Measurements from ENCODE around the gene TMEM43. TPM values are rescaled to one million over a fixed set of nuclear protein-coding genes. Genes with fewer than 3 reads are reported as not detected.

Gene TMEM43
- polyA plus RNA-seq, 1 donor (not counting 4 experiments of a cell fraction or from before 2014, with no cell fraction given), result 111 TPM

DNA sequence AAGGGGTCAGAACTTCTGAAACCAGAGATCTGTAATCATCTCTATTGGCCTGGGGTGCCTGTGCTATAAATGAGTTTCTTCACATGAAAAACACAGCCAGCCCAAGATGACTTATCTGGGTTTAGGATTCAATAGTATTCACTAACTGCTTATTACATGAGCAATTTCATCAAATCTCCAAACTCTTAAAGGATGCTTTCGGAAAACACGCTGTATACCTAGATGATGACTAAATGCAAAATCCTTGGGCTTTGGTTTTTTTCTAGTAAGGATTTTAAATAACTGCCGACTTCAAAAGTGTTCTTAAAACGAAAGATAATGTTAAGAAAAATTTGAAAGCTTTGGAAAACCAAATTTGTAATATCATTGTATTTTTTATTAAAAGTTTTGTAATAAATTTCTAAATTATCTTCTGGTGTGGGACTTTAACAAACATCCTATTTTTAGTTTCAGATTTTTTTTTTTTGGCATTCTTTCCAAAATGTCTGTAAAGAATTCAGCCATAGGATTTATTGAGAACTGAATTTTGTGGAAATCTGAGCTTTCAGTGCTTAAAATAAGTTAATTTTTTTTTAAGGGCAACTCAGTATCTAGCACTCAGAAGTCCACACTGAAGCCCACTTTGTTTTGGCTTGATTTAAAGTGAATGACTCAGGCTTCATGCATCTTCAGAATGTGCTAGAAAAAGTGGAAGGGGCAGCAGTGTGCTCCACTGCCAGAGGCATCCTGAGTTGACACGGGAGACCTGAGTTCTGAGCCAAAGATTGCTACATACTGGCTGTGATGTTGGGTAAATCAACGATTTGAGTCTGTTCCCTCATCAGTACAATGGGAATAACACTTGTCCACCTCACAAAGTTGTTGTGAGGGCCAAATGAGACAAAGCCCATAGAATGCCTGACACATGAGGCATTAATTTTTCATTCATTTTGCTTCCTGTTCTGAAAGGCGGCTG, 18.7 kb downstream of the TMEM43 start:
- H3K79me2 ChIP-seq (ENCODE audit: control insufficient read depth, insufficient read depth, low read length), result peaks cover 3% of the 10 kb centered on the region
- peaks cover 2% of the 10 kb centered on the region for H4K20me1 ChIP-seq (ENCODE audit: control insufficient read depth, extremely low read depth, insufficient read depth, low read length)
- FAIRE-seq (peak; percentile 97), DNase-seq (ENCODE audit: low read depth, low spot score) (no peak)
- TF ChIP-seq EZH2 (IDR thresholded peaks at IDR 0.05; ENCODE audit: low read length), result no peak
- TF ChIP-seq, protein P1, sequence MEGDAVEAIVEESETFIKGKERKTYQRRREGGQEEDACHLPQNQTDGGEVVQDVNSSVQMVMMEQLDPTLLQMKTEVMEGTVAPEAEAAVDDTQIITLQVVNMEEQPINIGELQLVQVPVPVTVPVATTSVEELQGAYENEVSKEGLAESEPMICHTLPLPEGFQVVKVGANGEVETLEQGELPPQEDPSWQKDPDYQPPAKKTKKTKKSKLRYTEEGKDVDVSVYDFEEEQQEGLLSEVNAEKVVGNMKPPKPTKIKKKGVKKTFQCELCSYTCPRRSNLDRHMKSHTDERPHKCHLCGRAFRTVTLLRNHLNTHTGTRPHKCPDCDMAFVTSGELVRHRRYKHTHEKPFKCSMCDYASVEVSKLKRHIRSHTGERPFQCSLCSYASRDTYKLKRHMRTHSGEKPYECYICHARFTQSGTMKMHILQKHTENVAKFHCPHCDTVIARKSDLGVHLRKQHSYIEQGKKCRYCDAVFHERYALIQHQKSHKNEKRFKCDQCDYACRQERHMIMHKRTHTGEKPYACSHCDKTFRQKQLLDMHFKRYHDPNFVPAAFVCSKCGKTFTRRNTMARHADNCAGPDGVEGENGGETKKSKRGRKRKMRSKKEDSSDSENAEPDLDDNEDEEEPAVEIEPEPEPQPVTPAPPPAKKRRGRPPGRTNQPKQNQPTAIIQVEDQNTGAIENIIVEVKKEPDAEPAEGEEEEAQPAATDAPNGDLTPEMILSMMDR (optimal IDR thresholded peaks at IDR 0.05 in 1 of 3, IDR thresholded peaks at IDR 0.05 in 1 of 3, conservative IDR thresholded peaks at IDR 0.05 in 1 of 3; ENCODE audit: extremely low read depth in 1 of 3, insufficient read depth in 2 of 3, low read length in 3 of 3), result no peak
- H3K9me3 ChIP-seq (ENCODE audit: control insufficient read depth, low read depth, low read length), result no peaks in the 10 kb centered on the region
- H3K27me3 ChIP-seq (ENCODE audit: control insufficient read depth, extremely low read depth, insufficient read depth, low read length), result no peaks in the 10 kb centered on the region
- H3K9me1 ChIP-seq (ENCODE audit: control insufficient read depth, extremely low read depth, insufficient read depth, low read length), result no peaks in the 10 kb centered on the region
- H3K4me3 ChIP-seq (ENCODE audit: control insufficient read depth in 2 of 3, extremely low read depth in 1 of 3, insufficient read depth in 2 of 3, low read depth in 1 of 3, low read length in 3 of 3), result peak overlapping the region in 2 of 3 experiments; percentile 25 to 49
- dilution Hi-C loops (cut with MboI; ENCODE audit: extremely low pct_ligation_motif_present, low sequenced_read_pairs), result no loop called here
- H3K4me1 ChIP-seq (ENCODE audit: control insufficient read depth, extremely low read depth, insufficient read depth, low read length), result peaks cover 42% of the 10 kb centered on the region
- peak overlapping the region; percentile 98 for H3K27ac ChIP-seq (ENCODE audit: control insufficient read depth, insufficient read depth, low read length)
- H3K4me2 ChIP-seq (ENCODE audit: control insufficient read depth, extremely low read depth, insufficient read depth, low read depth, low read length), result peak overlapping the region; percentile 78
- peaks cover 32 to 57% of the 10 kb centered on the region in 2 experiments for H3K36me3 ChIP-seq (ENCODE audit: control insufficient read depth in 2 of 2, extremely low read depth in 1 of 2, insufficient read depth in 2 of 2, low read length in 2 of 2)
- no peak overlapping the region for H2AFZ ChIP-seq (ENCODE audit: control insufficient read depth, low read length)
- peak overlapping the region; percentile 91 for H3K9ac ChIP-seq (ENCODE audit: control insufficient read depth, extremely low read depth, insufficient read depth, low read length)

DNA sequence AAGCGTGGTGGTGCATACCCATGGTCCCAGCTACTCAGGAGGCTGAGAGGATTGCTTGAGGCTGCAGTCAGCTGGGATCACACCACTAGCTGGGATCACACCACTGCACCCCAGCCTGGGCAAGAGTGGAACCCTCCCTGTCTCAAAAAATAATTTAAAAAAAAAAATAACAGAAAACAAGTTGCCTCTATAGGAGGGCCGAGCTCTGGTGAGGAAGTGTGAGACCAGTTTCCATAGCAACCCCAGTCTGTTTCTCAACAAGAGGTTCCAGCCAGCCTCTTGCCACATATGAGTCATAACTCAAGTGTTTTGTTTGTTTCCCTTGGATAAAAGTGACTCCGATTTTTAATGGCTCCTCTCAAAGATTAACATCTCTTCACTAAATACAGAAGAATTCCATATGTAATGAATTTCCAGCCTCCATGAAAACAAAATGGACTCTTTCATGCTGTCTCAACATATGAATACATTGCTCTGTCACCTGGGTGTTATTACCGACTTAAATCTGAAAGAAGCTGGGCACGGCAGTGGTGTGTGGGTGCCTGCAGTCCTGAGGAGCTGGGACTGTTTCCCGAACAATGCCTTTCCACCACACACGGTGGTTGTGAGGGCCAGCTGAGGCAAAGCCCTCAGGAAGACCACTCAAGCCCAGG, 19.7 kb downstream of the TMEM43 start:
- Histone ChIP-seq H3K36me3 (ENCODE audit: control insufficient read depth in 2 of 2, extremely low read depth in 1 of 2, insufficient read depth in 2 of 2, low read length in 2 of 2) (peaks cover 27 to 59% of the 10 kb centered on the region in 2 experiments), H3K4me1 (ENCODE audit: control insufficient read depth, extremely low read depth, insufficient read depth, low read length) (peaks cover 42% of the 10 kb centered on the region), H3K9me1 (ENCODE audit: control insufficient read depth, extremely low read depth, insufficient read depth, low read length) (no peaks in the 10 kb centered on the region), H3K4me3 (ENCODE audit: control insufficient read depth in 2 of 3, extremely low read depth in 1 of 3, insufficient read depth in 2 of 3, low read depth in 1 of 3, low read length in 3 of 3) (peak overlapping the region in 2 of 3 experiments; percentile 25 to 49), H3K79me2 (ENCODE audit: control insufficient read depth, insufficient read depth, low read length) (peaks cover 3% of the 10 kb centered on the region), H3K9me3 (ENCODE audit: control insufficient read depth, low read depth, low read length) (no peaks in the 10 kb centered on the region), H3K27me3 (ENCODE audit: control insufficient read depth, extremely low read depth, insufficient read depth, low read length) (no peaks in the 10 kb centered on the region), H3K9ac (ENCODE audit: control insufficient read depth, extremely low read depth, insufficient read depth, low read length) (peak overlapping the region; percentile 91), H2AFZ (ENCODE audit: control insufficient read depth, low read length) (peak overlapping the region; percentile 74), H4K20me1 (ENCODE audit: control insufficient read depth, extremely low read depth, insufficient read depth, low read length) (peaks cover 2% of the 10 kb centered on the region), H3K27ac (ENCODE audit: control insufficient read depth, insufficient read depth, low read length) (peak overlapping the region; percentile 98), H3K4me2 (ENCODE audit: control insufficient read depth, extremely low read depth, insufficient read depth, low read depth, low read length) (peak overlapping the region; percentile 78)
- peak; percentile 94 for DNase-seq (ENCODE audit: low read depth, low spot score)
- TF ChIP-seq EZH2 (IDR thresholded peaks at IDR 0.05; ENCODE audit: low read length), result no peak
- TF ChIP-seq, protein P1 (optimal IDR thresholded peaks at IDR 0.05 in 1 of 3, IDR thresholded peaks at IDR 0.05 in 1 of 3, conservative IDR thresholded peaks at IDR 0.05 in 1 of 3; ENCODE audit: extremely low read depth in 1 of 3, insufficient read depth in 2 of 3, low read length in 3 of 3), result no peak
- peak; percentile 91 for FAIRE-seq
- dilution Hi-C loops (cut with MboI; ENCODE audit: extremely low pct_ligation_motif_present, low sequenced_read_pairs), result no loop called here

Measured in keratinocyte (primary cell).